Kidney (tissue), 14 donors: ENCODE measurements around the gene OR5C1. TPM values are rescaled to one million over a fixed set of nuclear protein-coding genes. Genes with fewer than 3 reads are reported as not detected.
"Not testable (repeated sequence)": the region's sequence is repeated elsewhere in the genome, so short reads cannot be mapped to it uniquely, and the experiment has no call there.

ENCODE experiments used
- DNase-seq, 5 donors: peaks; one replicate each; pipeline ENCODE4 v3.0.0-alpha.2; 2013 to 2020
- FAIRE-seq: peaks from 2 replicates; lab custom pipeline; 2012; peaks lifted over from hg19 to GRCh38; lab: Jason Lieb, UNC
- H3K27ac ChIP-seq, 2 donors: one replicate each; pipeline ENCODE4 v1.7.0; 2013; ENCODE audit warnings: low read depth in 2 of 2, low read length in 2 of 2, inconsistent platforms in 1 of 2
- H3K27me3 ChIP-seq: one replicate; pipeline ENCODE4 v1.7.1; 2013; ENCODE audit warnings: low read length, inconsistent platforms; ENCODE audit not compliant: control insufficient read depth, insufficient read depth
- H3K36me3 ChIP-seq, 3 donors: one replicate each; pipeline versions ENCODE4 v1.7.0 to v1.7.1; 2013; ENCODE audit warnings: low read length in 3 of 3, control low read depth in 1 of 3, inconsistent platforms in 1 of 3; ENCODE audit not compliant: insufficient read depth in 3 of 3, control insufficient read depth in 2 of 3
- H3K4me1 ChIP-seq, 3 donors: one replicate each; pipeline versions ENCODE4 v1.7.0 to v1.7.1; 2013; ENCODE audit warnings: low read length in 3 of 3, inconsistent platforms in 1 of 3, low read depth in 1 of 3; ENCODE audit not compliant: control insufficient read depth in 2 of 3, insufficient read depth in 2 of 3
- H3K4me3 ChIP-seq, 3 donors: one replicate each; pipeline versions ENCODE4 v1.7.0 to v1.8.1; 2013; ENCODE audit warnings: low read length in 3 of 3, control low read depth in 1 of 3, inconsistent platforms in 1 of 3
- H3K9ac ChIP-seq, 3 donors: one replicate each; pipeline versions ENCODE4 v1.7.0 to v1.7.1; 2013; ENCODE audit warnings: low read length in 3 of 3, control low read depth in 1 of 3, inconsistent platforms in 1 of 3
- H3K9me3 ChIP-seq, 3 donors: one replicate each; pipeline versions ENCODE4 v1.7.0 to v1.7.1; 2013; ENCODE audit warnings: low read length in 3 of 3, control low read depth in 1 of 3, inconsistent platforms in 1 of 3; ENCODE audit not compliant: control insufficient read depth in 2 of 3, insufficient read depth in 1 of 3
- CTCF ChIP-seq: IDR thresholded peaks from 3 replicates; pipeline ENCODE4 v1.5.1; 2012; ENCODE audit warnings: mild to moderate bottlenecking, moderate library complexity, borderline replicate concordance; ENCODE audit not compliant: insufficient read depth; ENCODE audit errors: extremely low read depth
- intact Hi-C: fragments of 100-400 bp; cut with DNase I; formaldehyde crosslinking; loops from one replicate; pipeline ENCODE4 v1.11.1; 2022
- polyA plus RNA-seq: library from polyadenylated mRNA; stranded (reverse); fragments of 350-450 nt; fragmentation: Illumina TruSeq; extraction: RNeasy Lipid Tissue Mini Kit (QIAGEN cat#74804); gene quantifications from one replicate; pipeline ENCODE4 v1.2.3, GENCODE V29; 2014; ENCODE audit warnings: low read depth, low replicate concordance; ENCODE audit not compliant: insufficient read depth
- total RNA-seq: library from RNA; stranded (reverse); fragmentation: NEBNext Ultra II Directional; extraction: Animal tissue kit (Norgen Biotek cat#: 25700); gene quantifications from one replicate; pipeline ENCODE4 v1.2.1, GENCODE V29; 2021
- donor health status: control.
- donor health status: control.
- donor health status: control.
- donor health status: control.
- donor health status: control.
- donor health status: DM: yes; HTN: yes; CAD: no.
- donor health status: Normal renal cell carcinoma (clear cell type).

The OR5C1 gene
- total and polyA plus RNA-seq, 2 donors from 2014 or later, result not detected

- no peak for DNase-seq
- Histone ChIP-seq H3K9me3 (no peaks in the 10 kb centered on the region), H3K4me1 (peaks cover 0 to 4% (median 0%) of the 10 kb centered on the region in 3 donors), H3K27me3 (no peaks in the 10 kb centered on the region), H3K9ac (no peak overlapping the region), H3K4me3 (no peak overlapping the region), H3K36me3 (no peaks in the 10 kb centered on the region), H3K27ac (no peak overlapping the region)
- no peak for FAIRE-seq
- no peak for TF ChIP-seq CTCF
- intact Hi-C loops, result loop anchor here (10.0 kb wide), 1 partner anchor 343 kb away; no protein-coding TSS in a partner anchor
Measured at GRCh38 chr9:122807271-122807900, 18.7 kb downstream of the OR5C1 start.

DNA sequence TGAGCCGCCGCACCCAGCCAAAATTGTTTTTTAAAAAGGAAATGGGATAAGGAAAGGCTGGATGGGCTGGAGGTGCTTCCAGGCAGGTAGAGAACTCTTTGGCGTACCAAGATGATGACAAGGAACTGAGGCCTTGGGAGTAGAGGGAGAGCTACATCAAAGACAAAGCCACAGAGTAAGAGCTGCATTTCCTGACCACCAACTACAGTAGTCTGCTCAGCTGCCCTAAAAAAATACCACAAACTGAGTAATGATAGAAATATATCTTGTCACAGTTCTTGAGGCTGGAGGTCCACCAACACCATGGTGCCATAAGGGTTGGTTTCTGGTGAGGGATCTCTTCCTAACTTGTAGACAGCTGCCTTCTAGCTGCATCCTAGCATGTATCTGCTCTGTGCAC, 19.4 kb downstream of the OR5C1 start:
- peaks cover 0 to 4% (median 0%) of the 10 kb centered on the region in 3 donors for H3K4me1 ChIP-seq
- no peak overlapping the region for H3K9ac ChIP-seq
- H3K27ac ChIP-seq, result no peak overlapping the region
- no peaks in the 10 kb centered on the region for H3K9me3 ChIP-seq
- no peak for TF ChIP-seq CTCF
- intact Hi-C loops, result loop anchor here (10.0 kb wide), 1 partner anchor 343 kb away; no protein-coding TSS in a partner anchor
- H3K27me3 ChIP-seq, result no peaks in the 10 kb centered on the region
- no peaks in the 10 kb centered on the region for H3K36me3 ChIP-seq
- FAIRE-seq (no peak), DNase-seq (no peak)
- no peak overlapping the region for H3K4me3 ChIP-seq

DNA sequence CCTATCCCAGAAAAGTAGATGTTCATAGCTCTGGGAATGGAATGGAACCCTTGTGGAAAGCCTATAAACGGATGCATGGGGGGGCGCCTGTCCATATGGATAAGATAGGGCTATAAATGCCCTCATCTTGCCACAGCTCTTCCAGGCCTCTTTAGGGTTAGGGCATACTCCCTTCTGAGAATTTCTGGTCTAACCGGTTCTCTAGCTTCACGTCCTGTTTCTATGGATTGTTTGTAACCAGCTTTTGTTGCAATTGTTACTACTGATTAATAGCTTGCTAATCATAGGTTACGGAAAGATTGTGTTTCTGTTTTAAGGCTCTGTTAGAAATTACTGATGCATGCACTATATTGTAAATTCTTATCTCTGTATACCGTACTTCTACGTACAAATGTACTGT, 20.5 kb downstream of the OR5C1 start:
- not testable (repeated sequence) for H3K36me3 ChIP-seq, H3K9me3 ChIP-seq, H3K27me3 ChIP-seq, H3K27ac ChIP-seq, H3K4me1 ChIP-seq, H3K9ac ChIP-seq, FAIRE-seq, H3K4me3 ChIP-seq
- intact Hi-C loops, result loop anchor here (10.0 kb wide), 1 partner anchor 344 kb away; no protein-coding TSS in a partner anchor
- DNase-seq, result peak in 2 of 5 donors; percentile 30 to 46

- DNase-seq (peak in 4 of 5 donors; percentile 78 to 93 (median 84)), FAIRE-seq (peak; percentile 79)
- no peaks in the 10 kb centered on the region for H3K36me3 ChIP-seq
- TF ChIP-seq CTCF, result peak; percentile 85
- no peak overlapping the region for H3K9ac ChIP-seq
- H3K27me3 ChIP-seq, result no peaks in the 10 kb centered on the region
- no peak overlapping the region for H3K27ac ChIP-seq
- H3K9me3 ChIP-seq, result no peaks in the 10 kb centered on the region
- peaks cover 0 to 4% (median 0%) of the 10 kb centered on the region in 3 donors for H3K4me1 ChIP-seq
- H3K4me3 ChIP-seq, result no peak overlapping the region
- intact Hi-C loops, result no loop called here
Measured at GRCh38 chr9:122810306-122810946, 21.7 kb downstream of the OR5C1 start.
